ENCODE measurements around the gene KCNC1.
A peak's percentile ranks its signal among the peaks of the same experiment; 100 is the strongest.

KCNC1 gene

DNA sequence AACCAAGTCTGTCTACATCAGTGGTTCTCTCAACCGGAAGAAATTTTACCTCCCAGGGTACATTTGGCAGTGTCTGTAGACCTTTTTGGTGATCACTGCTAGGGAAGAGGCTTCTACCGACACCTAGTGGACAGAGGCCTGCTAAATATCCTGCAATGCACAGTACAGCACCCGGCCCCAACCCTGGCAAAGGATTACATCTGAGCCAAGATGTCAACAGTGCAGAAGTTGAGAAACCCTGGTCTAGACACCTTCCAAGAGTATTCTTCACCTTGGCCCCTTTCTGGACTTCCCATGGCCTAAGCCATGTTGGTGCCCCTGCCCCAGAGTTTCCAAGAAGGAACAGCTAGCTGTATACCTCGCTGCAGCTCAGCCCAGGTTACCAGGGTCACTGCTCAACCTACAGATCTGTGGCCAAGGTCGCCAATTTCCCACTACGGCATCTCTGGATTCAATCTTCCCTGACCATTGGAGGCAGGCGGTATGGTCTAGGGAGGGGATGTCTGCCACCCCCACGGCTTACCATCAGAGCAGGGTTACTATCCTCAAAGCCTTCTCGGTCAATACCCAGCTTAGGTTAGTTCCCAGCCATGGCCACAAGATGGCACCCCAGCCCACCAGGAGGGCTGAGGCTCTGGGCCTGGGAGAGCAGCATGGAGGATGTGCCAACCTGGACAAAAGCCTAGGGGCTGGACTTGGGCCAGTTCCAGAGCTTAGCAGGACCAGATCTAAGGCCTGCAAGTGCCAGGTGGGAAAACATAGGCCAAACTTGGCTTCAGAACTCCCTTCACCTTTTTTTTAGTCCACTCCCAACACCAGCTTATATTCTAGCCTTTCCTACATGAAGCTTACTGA, 3.7 kb upstream of the KCNC1 start:
- H3K36me3 ChIP-seq (ENCODE audit: control insufficient read depth, low read depth, low read length) = no peaks in the 10 kb centered on the region
- H3K27me3 ChIP-seq (ENCODE audit: control insufficient read depth, insufficient read depth, low read length) = peaks cover 36% of the 10 kb centered on the region
- H3K9me3 ChIP-seq (ENCODE audit: control insufficient read depth, low read depth, low read length) = no peaks in the 10 kb centered on the region
- no peak overlapping the region for H3K9ac ChIP-seq (ENCODE audit: low read length)
- no peak overlapping the region for H3K27ac ChIP-seq (ENCODE audit: low read length)
- H3K4me1 ChIP-seq (ENCODE audit: control insufficient read depth, low read depth, low read length) = no peaks in the 10 kb centered on the region
- no peak overlapping the region for H3K4me3 ChIP-seq (ENCODE audit: low read length)

DNA sequence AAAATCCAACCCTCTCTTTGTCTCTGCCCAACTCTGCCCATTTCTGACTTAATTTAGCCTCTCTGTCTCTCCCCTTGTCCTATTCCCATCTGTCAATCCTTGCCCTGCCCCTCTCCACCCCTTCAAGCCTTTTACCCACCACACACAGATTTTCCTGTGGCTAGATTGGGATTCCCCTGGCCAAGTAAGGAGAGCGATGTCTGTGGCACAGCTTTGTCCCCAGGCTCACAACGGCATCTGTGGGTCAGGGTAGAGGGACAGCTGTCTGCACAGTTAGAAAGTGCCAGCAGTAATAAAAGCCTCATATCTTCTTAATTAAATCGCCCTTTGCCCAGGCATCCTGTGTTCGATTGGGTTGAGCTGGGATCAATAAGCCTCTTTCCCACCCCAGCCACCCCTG, 1.3 kb upstream of the KCNC1 start:
- Histone ChIP-seq H3K4me3 (ENCODE audit: low read length) (no peak overlapping the region), H3K27me3 (ENCODE audit: control insufficient read depth, insufficient read depth, low read length) (peaks cover 60% of the 10 kb centered on the region), H3K9ac (ENCODE audit: low read length) (no peak overlapping the region), H3K27ac (ENCODE audit: low read length) (no peak overlapping the region), H3K4me1 (ENCODE audit: control insufficient read depth, low read depth, low read length) (peaks cover 11% of the 10 kb centered on the region), H3K36me3 (ENCODE audit: control insufficient read depth, low read depth, low read length) (no peaks in the 10 kb centered on the region), H3K9me3 (ENCODE audit: control insufficient read depth, low read depth, low read length) (no peaks in the 10 kb centered on the region)

DNA sequence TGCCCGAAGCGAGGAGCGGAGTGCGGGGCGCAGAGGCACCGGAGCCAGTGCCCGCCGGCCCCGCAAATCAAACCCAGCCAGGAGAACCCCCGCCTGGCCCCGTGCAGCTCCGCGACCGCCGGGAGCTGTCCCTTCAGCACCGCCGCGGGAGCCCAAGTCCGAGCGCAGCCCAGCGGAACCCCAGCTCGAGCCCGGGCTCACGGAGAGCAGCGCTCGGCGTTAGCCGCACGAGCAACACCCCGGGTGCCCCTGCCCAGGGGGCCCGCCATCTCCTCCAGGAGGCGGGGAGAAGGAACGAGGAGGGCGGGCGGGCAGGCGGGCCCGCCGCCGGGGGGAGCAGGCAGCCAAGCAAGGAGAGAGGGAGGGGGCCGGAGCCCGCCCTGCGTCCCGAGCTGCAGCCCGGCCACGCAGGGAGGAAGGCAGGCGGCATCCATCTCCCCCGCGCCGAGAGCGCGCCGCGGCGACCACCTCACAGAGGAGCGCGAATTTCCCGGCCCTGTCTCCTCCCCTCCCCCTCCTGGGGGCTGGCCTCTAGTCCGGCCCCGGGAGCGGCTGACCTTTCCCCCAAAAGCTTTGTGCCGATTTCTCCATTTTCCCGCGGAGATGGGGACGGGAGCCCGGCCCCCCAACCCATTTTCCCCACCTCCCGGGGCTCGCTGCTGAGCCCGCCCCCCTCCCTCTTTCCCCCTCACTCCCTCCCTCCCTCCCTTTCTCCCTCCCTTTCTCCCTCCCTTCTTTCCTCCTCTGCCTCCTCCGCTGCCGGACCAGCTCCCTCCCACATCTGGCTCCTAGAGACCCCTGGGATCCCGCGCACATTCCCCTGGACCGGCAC, 621 bp downstream of the KCNC1 start:
- no peak overlapping the region for H3K27ac ChIP-seq (ENCODE audit: low read length)
- H3K36me3 ChIP-seq (ENCODE audit: control insufficient read depth, low read depth, low read length) = no peaks in the 10 kb centered on the region
- H3K9ac ChIP-seq (ENCODE audit: low read length) = no peak overlapping the region
- no peaks in the 10 kb centered on the region for H3K9me3 ChIP-seq (ENCODE audit: control insufficient read depth, low read depth, low read length)
- peaks cover 74% of the 10 kb centered on the region for H3K27me3 ChIP-seq (ENCODE audit: control insufficient read depth, insufficient read depth, low read length)
- H3K4me3 ChIP-seq (ENCODE audit: low read length) = peak overlapping the region; percentile 50
- peaks cover 21% of the 10 kb centered on the region for H3K4me1 ChIP-seq (ENCODE audit: control insufficient read depth, low read depth, low read length)

- peaks cover 21% of the 10 kb centered on the region for H3K4me1 ChIP-seq (ENCODE audit: control insufficient read depth, low read depth, low read length)
- H3K27me3 ChIP-seq (ENCODE audit: control insufficient read depth, insufficient read depth, low read length) = peaks cover 74% of the 10 kb centered on the region
- peak overlapping the region; percentile 19 for H3K4me3 ChIP-seq (ENCODE audit: low read length)
- no peaks in the 10 kb centered on the region for H3K36me3 ChIP-seq (ENCODE audit: control insufficient read depth, low read depth, low read length)
- no peak overlapping the region for H3K9ac ChIP-seq (ENCODE audit: low read length)
- no peak overlapping the region for H3K27ac ChIP-seq (ENCODE audit: low read length)
- H3K9me3 ChIP-seq (ENCODE audit: control insufficient read depth, low read depth, low read length) = no peaks in the 10 kb centered on the region
These were observed 1.4 kb downstream of the KCNC1 start for GRCh38 chr11:17735818-17736578.

GRCh38 chr11:17736579-17736893, 2.0 kb downstream of the KCNC1 start:
- Histone ChIP-seq H3K4me3 (ENCODE audit: low read length) (no peak overlapping the region), H3K36me3 (ENCODE audit: control insufficient read depth, low read depth, low read length) (no peaks in the 10 kb centered on the region), H3K27me3 (ENCODE audit: control insufficient read depth, insufficient read depth, low read length) (peaks cover 74% of the 10 kb centered on the region), H3K9ac (ENCODE audit: low read length) (no peak overlapping the region), H3K9me3 (ENCODE audit: control insufficient read depth, low read depth, low read length) (no peaks in the 10 kb centered on the region), H3K4me1 (ENCODE audit: control insufficient read depth, low read depth, low read length) (peaks cover 21% of the 10 kb centered on the region), H3K27ac (ENCODE audit: low read length) (no peak overlapping the region)

GRCh38 chr11:17736930-17737817, 2.6 kb downstream of the KCNC1 start:
- peaks cover 21% of the 10 kb centered on the region for H3K4me1 ChIP-seq (ENCODE audit: control insufficient read depth, low read depth, low read length)
- H3K36me3 ChIP-seq (ENCODE audit: control insufficient read depth, low read depth, low read length) = no peaks in the 10 kb centered on the region
- H3K9me3 ChIP-seq (ENCODE audit: control insufficient read depth, low read depth, low read length) = no peaks in the 10 kb centered on the region
- no peak overlapping the region for H3K4me3 ChIP-seq (ENCODE audit: low read length)
- H3K9ac ChIP-seq (ENCODE audit: low read length) = no peak overlapping the region
- no peak overlapping the region for H3K27ac ChIP-seq (ENCODE audit: low read length)
- peaks cover 70% of the 10 kb centered on the region for H3K27me3 ChIP-seq (ENCODE audit: control insufficient read depth, insufficient read depth, low read length)

GRCh38 chr11:17738151-17738973, 3.8 kb downstream of the KCNC1 start:
- Histone ChIP-seq H3K4me3 (ENCODE audit: low read length) (peak overlapping the region; percentile 17), H3K9me3 (ENCODE audit: control insufficient read depth, low read depth, low read length) (no peaks in the 10 kb centered on the region), H3K36me3 (ENCODE audit: control insufficient read depth, low read depth, low read length) (no peaks in the 10 kb centered on the region), H3K27me3 (ENCODE audit: control insufficient read depth, insufficient read depth, low read length) (peaks cover 59% of the 10 kb centered on the region), H3K9ac (ENCODE audit: low read length) (no peak overlapping the region), H3K27ac (ENCODE audit: low read length) (no peak overlapping the region), H3K4me1 (ENCODE audit: control insufficient read depth, low read depth, low read length) (peaks cover 21% of the 10 kb centered on the region)

GRCh38 chr11:17739945-17740338, 5.4 kb downstream of the KCNC1 start:
- Histone ChIP-seq H3K4me1 (ENCODE audit: control insufficient read depth, low read depth, low read length) (peaks cover 21% of the 10 kb centered on the region), H3K27ac (ENCODE audit: low read length) (no peak overlapping the region), H3K27me3 (ENCODE audit: control insufficient read depth, insufficient read depth, low read length) (peaks cover 47% of the 10 kb centered on the region), H3K9me3 (ENCODE audit: control insufficient read depth, low read depth, low read length) (no peaks in the 10 kb centered on the region), H3K4me3 (ENCODE audit: low read length) (no peak overlapping the region), H3K9ac (ENCODE audit: low read length) (no peak overlapping the region), H3K36me3 (ENCODE audit: control insufficient read depth, low read depth, low read length) (no peaks in the 10 kb centered on the region)

DNA sequence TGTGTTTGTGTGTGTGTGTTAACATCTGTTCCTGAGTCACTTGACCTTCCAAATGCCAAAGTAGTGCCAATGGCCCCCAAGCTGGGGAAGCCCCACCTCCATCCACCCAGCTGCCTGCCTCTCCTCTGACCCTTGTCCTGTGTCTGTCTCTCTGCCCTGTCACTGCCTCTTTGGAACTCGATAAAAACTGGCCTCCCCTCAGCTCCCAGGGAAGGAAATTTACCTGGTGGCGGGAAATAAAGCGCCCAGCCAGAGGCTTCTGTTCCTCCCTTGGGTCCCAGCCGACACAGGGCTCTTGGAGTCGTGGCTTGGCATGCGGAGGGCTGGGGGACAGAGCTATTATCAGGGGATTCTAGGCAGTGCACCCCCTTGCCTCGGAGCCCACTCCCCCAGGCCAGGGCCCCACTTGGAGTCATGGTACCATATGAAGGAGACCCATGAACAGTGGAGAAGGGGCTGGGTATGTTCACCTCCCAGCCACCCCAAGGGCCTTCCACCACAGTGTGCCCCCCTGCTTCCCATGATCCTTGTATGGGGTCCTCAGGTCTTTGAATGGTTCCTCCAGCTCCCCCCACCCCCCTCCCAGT, 6.2 kb downstream of the KCNC1 start:
- no peaks in the 10 kb centered on the region for H3K36me3 ChIP-seq (ENCODE audit: control insufficient read depth, low read depth, low read length)
- no peak overlapping the region for H3K27ac ChIP-seq (ENCODE audit: low read length)
- no peak overlapping the region for H3K9ac ChIP-seq (ENCODE audit: low read length)
- peaks cover 21% of the 10 kb centered on the region for H3K4me1 ChIP-seq (ENCODE audit: control insufficient read depth, low read depth, low read length)
- no peak overlapping the region for H3K4me3 ChIP-seq (ENCODE audit: low read length)
- peaks cover 39% of the 10 kb centered on the region for H3K27me3 ChIP-seq (ENCODE audit: control insufficient read depth, insufficient read depth, low read length)
- no peaks in the 10 kb centered on the region for H3K9me3 ChIP-seq (ENCODE audit: control insufficient read depth, low read depth, low read length)

DNA sequence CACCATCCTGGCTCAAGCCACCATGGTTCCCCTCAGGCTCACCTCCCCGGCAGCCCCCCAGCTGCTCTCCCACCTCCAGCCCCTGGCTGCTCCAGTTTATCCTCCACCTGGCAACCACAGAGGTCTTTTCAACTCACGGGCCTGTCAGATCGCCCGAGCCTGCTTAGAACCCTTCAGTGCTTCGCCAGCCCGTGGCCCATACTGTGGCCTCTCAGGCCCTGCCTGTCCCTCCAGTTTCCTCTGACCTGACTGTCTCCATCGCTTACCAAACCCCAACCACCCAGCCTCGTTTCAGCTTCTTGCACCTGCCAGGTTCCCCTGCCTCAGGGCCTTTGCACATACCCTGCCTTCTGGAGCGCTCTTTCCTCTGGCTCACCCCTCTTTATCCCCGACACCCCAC, 6.9 kb downstream of the KCNC1 start:
- H3K4me3 ChIP-seq (ENCODE audit: low read length) = no peak overlapping the region
- no peaks in the 10 kb centered on the region for H3K9me3 ChIP-seq (ENCODE audit: control insufficient read depth, low read depth, low read length)
- H3K9ac ChIP-seq (ENCODE audit: low read length) = no peak overlapping the region
- no peaks in the 10 kb centered on the region for H3K36me3 ChIP-seq (ENCODE audit: control insufficient read depth, low read depth, low read length)
- peaks cover 21% of the 10 kb centered on the region for H3K4me1 ChIP-seq (ENCODE audit: control insufficient read depth, low read depth, low read length)
- H3K27me3 ChIP-seq (ENCODE audit: control insufficient read depth, insufficient read depth, low read length) = peaks cover 32% of the 10 kb centered on the region
- H3K27ac ChIP-seq (ENCODE audit: low read length) = no peak overlapping the region

All from iPS-18a (cell line).